CD4-positive, alpha-beta T cell treated with Interleukin-15 for 4 hours (primary cell): ENCODE measurements around the gene GLB1L3.
A peak's percentile ranks its signal among the peaks of the same experiment; 100 is the strongest.
"Not testable (repeated sequence)": the region's sequence is repeated elsewhere in the genome, so short reads cannot be mapped to it uniquely, and the experiment has no call there.

Experiments
- DNase-seq: peaks from one replicate; pipeline ENCODE4 v3.0.0-alpha.2; 2020; ENCODE audit warnings: low spot score

Gene GLB1L3

DNA sequence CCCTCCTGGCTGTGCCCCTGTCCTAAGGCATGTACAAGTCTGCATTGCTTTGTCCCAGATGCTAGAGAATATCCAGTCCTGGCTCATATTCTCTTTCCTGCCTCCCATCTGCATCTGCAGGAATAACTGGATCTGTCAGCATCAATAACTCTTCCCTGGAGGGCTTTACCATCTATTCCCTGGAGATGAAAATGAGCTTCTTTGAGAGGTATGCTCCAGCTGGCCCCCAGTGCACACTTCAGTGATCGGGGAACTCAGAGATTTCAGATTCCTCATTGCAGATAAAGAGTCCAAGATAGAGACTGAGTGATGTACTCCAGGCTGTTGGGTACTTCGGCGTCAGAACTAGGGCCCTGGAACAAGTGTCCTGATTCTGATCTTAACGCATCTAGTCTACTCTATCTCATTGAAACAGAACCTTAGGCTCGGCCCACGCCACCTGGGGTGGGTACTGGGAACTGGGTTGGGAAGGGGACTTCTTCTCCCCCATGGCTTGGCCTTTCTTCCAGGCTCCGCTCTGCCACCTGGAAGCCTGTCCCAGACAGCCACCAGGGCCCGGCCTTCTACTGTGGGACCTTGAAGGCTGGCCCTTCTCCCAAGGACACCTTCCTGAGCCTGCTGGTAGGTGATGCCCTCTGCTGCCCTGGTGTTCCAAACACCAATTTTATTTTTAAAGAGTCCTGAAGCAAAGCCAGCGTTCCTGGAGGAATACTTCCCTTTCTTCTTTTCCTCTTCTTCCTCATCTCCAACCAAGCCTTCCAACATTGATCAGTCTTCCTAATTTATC lies 37.8 kb downstream of the GLB1L3 start:
- no peak for DNase-seq

DNA sequence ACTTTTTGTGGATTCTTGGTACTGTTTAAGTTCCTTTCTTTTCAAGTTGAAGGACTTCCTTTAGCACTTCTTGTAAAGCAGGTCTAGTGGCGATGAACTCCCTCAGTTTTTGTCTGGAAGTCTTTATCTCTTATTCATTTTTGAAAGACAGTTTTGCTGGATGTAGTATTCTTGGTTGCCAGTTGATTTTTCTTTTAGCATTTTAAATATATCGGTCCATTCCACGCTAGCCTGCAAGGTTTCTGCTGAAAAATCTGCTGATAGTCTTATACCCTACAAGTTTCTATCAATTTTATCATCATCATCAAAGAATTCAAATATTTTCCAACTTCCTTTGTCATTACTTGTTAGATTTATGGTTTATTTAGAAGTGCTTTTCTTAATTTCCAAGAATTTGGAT lies 40.9 kb downstream of the GLB1L3 start:
- DNase-seq, result no peak

DNA sequence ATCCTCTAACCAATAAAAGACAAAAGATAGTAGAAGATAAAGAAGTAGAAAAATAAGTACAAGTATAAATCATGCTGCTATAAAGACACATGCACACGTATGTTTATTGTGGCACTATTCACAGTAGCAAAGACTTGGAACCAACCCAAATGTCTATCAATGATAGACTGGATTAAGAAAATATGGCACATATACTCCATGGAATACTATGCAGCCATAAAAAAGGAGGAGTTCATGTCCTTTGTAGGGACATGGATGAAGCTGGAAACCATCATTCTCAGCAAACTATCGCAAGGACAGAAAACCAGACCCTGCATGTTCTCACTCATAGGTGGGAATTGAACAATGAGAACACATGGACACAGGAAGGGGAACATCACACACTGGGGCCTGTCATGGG lies 45.2 kb downstream of the GLB1L3 start:
- not testable (repeated sequence) for DNase-seq

DNA sequence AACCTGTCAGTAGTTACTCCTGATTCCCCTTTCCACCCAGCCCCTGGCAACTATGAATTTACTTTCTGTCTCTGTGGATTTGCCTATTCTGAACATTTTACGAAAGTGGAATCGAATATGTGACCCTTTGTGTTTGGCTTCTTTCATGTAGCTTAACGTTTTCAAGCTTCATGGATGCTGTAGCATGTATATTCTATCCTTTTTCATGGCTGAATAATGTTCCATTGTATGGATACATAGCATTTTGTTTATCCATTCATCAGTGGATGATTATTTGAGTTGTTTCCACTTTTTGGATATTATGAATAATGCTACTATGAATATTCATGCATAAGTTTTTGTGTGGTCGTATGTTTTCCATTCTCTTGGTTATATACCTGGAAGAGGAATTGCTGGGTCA lies 46.4 kb downstream of the GLB1L3 start:
- DNase-seq, result no peak

DNA sequence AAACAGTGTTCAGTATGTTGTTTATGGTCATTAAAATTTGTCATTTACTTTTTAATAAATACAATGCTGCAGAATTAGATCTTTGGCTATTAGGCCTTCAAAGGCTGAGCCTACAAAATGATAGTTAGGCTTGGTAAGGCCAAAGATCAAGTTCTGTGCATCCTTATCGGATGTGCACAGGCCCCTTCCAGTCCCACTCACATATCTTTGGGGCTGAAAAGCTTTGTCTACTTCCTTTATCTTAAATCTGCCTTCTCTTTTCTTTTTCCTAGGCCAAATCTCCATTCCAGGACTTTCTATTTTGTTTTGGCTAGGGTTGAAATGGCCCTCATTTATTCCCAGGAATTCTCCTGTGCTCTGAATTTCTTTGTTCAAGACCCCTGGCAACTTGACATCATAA lies 52.3 kb downstream of the GLB1L3 start:
- no peak for DNase-seq

DNA sequence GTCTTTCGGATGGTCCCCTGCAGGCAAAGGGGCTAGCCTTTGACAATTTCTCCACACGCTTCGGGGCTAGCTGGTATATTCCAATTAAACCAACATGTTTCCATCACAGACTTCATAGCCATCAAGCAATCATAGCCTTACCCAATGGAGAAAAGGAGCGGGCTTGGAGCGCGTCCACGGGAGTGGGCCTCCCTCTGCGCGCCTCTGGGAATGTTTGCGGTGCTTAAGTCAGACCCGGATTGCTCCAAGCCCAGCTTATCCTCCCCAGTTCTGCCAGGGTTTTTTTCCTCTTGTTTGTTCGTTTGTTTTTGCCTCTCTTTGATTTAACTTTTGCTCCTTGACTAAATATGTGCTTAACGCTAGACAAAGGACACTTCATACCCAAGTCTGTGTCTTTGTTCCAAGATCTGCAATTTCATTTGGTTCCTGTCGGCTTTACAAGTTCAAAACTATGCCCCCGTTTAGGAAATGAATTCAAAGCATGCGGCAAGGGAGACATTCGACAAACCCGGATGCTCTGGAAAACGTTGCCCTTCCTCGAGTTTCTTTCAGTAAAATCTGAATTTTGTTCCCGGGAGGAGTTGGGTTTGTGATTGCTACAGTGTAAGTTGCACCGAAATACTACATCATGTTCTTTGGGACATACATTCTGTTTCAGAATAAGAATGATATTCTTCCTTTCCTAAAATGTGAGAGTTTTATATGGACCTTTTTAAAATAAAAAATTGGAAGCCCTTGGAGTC lies 54.6 kb downstream of the GLB1L3 start:
- no peak for DNase-seq

DNA sequence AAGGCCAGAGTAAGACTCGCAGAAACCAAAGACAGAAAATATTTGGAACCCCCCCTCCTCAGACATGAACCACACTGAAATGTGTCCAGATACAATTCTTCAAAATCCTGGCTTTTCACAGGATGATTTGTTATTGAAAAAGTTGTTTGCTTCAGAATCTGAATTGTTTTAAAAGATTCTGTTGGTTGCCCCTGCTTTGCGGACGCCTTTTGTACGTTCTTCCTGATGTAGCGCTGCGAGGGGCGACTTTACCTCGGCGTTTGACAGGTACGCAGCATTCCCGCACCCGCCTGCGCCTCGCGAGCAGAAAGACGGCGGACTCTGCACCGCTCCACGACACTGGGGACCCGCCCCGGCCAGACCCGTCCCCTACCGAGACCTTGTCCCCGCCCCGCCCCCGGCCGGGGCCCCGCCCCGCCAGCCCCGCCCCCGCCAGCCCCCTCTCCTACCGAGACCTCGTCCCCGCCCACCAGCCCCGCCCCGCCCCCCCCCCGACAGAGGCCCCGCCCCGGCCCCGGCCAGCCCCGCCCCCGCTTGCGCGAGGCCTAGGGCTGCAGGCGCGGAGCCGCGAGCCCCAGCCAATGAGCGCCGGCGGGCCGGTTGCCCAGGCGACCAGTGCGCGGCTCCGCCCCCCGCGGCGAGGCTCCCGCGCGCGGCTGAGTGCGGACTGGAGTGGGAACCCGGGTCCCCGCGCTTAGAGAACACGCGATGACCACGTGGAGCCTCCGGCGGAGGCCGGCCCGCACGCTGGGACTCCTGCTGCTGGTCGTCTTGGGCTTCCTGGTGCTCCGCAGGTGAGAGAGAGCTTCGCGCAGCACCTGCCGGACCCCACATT lies 55.4 kb downstream of the GLB1L3 start, which contains the start of gene GLB1L2:
Gene GLB1L2 (plus strand): TSS at position 635 of the 835 bp plus-strand sequence. CDS start 74 bp downstream, at position 709.
- DNase-seq, result peak; percentile 85

DNA sequence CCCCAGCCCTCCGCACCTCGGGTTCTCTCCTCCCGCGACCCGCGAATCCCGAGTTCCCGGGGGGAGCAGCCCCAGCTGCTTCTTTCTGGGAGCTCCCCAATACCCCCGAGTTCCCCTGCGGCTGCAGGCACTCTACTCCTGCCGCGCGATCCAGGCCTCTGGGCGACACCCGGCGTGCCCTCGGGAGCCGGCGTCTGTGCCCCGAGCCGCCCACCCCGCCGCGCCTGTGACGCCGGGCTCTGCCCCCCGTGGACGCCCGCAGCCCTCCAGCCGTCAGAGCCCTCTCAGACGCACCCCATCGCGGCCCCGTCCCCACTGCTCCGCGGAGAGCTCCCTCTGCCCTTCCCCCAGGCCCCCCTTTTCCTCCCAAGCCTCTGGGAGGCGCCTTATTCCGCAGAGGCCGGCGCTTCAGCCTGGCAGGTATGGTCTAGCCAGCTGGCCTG lies 56.0 kb downstream of the GLB1L3 start:
- DNase-seq, result no peak

DNA sequence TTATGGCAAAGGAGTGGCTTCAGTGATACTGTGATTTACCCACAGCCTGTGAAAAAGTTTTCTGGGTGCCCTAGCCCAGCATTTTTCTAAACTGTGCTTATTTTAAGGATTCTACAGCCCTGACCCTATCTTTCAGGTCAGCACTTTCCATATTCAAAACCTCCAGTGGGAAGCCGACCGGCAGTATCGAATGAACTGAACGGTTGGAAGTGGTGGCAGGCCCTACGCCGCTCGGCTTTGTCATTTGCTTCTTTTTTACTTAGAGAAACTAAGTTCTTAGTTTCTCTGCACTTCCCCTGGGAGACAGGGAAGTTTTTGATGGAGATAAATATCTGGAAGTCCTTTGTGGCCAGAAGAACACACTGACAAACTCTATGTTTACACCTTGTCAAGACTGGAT lies 56.6 kb downstream of the GLB1L3 start:
- no peak for DNase-seq

DNA sequence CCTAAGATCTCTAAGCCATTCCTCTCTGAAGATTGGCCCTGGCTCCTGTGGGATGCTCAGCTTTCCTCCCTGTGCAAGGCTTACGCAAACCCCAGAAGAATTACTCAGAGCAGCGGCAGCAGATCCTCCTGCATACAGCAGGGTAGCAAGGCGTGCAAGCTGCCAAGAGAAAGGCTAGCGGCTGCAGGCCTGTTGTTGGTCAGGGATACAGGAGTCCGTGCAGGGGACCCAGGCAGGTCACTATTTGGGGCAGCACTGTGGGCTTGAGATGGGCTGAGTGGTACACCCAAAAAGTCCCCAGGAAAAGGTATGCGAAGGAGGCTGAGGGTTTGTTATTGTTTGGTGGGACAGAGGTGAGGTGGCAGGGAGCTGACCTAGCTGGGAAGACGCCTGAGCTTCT lies 57.1 kb downstream of the GLB1L3 start:
- no peak for DNase-seq

DNA sequence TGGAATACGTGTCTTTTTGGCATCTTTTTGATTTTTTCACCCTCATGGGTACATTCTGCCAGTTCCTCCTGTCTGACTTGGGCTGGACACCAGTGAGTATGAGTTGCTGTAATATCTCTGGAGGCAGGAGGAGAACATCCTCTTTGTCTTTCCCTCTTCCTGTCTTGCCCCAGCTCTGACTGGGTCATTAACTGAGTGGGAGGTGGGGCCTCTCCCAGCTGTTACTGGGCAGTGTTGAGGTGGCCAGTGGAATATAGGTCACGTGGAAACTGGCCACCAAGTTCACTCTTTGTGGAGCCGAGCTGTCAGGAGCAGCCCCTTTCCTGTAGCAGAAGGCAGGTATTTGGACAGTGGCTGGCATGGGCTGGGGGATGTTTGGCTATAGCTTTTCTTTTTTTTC lies 57.8 kb downstream of the GLB1L3 start:
- DNase-seq, result no peak

DNA sequence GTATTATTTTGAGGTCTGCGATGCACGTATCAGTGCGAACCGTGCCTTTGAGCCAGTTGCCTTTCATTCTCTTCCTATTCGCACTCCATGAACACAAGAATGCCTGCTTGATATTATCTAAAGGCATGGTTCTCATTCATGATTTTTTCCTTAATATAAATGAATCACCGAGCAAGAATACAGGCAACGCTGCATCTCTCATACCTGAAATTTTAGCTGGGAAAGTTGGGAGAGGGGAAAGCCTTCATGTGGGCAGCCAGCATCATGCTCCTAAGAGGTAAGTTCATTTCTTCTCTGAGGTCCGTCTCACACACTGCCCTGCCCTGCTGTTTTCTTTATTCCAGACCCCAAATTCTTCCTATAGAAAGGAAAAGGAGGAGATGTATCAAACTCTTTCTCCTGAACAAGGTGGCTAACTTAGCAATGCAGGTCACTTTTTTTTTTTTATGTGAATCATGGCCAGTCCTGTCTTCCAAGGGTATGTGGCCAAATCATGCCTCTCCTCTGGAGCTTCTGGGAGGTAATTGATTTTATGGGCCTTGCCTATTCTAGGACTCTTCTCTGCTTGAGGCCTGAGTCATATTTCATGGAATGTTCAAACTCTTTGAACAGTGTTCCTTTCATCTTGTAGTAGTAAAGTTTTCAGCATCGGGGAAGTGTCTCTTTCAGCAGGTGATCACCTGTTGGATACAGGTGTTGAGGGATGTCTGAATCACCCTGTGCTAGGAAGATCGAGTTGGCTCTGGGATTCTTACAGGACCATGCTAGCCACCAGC lies 58.8 kb downstream of the GLB1L3 start:
- DNase-seq, result no peak

DNA sequence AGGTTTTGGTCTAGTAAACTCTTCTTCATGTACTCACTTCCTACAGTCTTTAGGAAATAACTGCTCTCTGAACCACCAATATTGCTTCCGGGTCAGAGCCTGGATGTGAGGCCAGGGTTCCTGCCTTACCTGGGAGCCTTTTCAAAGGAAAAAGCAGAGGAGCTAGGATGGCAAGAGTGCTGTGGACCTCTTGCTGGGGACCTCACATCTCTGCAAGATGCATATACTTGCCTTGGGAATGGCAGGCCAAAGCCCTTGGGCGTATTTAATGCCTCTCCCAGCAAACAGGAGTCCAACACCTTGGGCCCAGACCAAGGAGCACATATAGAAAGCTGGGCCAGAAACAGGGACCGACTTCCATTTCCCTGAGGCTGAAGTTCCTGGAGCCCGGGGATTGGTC lies 60.9 kb downstream of the GLB1L3 start:
- DNase-seq, result no peak

DNA sequence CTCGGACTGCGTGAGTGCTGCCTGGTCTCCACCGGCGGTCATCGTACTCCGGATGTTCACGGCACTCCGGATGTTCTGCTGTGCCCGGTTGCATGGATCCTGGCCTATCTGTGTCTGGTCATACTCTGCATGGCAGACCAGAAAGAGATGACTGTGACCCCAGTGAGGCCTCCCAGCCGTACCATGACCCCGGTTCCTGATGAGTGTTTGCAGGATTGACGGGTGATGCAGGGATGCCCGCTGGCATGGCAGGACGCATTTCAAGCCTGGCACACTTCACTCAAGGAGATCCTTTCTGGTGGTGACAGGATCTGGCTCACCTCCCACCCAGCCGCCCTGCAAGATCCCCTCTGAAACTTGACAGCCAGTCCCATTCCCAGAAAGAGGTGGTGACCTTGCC lies 61.9 kb downstream of the GLB1L3 start:
- DNase-seq, result no peak

DNA sequence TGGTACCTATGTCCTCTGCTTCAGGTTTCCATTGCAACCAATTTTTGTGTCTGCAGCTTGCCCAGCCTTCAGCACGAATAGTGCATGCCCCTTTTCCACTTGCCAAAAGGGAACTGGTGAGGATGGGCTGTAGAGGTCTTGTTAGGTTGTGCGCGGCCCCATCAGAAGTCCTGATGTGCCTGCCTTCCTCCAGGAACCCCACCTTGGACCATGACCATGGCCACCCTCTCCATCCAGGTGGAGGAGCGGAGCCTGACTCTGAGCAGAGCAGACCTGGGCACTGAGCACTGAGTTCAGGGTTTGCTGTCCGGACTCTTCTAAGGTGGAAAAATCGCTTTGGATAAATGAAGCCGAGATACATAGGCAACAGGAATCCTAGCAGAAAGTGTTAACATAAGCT lies 62.5 kb downstream of the GLB1L3 start:
- DNase-seq, result no peak

DNA sequence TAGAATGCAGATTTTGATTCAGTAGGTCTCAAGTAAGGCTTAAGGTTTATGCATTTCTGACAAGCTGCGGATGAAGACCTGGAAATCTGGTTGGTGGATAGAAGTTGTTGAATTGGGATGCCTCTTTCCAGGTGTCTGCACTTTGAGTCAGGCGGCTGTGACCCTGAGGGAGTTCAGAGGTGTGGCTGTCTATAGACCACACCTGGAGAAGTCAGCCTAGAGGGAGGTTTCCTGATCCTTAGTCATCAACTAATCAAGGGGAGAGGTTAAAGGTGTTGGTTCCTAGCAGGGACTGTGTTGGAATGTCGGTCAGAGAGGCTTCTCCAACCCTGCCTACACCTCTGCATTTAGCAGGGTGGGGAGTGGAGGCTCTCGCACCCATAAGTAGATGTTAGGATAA lies 63.6 kb downstream of the GLB1L3 start:
- no peak for DNase-seq

DNA sequence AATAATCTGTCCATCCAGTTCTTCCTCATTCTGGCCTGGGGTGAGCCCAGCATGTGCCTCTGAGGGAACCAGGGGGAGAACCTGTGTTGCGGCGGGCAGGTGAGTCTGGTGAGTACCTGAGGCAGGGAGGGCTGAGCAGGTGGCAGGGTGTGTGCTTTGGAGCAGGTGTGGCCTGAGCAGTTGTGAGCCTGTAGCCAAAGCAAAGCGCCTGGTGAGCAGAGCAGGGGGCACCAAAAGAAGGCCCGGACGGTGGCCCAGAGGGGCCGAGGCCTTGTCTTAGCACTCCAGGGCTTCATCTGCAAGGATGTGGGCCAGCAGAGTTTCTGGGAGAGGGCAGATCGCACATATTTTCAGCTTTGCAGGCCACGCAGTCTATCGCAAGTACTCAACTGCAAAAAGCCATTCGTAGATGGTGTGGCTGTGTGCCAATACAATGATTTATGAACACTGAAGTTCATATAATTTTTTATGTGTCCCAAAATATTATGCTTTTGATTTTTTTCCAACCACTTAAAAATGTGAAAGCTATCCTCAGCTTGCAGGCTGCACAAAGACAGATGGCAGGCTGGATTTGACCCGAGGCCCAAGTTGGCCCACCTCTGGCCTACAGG lies 64.3 kb downstream of the GLB1L3 start:
- no peak for DNase-seq

DNA sequence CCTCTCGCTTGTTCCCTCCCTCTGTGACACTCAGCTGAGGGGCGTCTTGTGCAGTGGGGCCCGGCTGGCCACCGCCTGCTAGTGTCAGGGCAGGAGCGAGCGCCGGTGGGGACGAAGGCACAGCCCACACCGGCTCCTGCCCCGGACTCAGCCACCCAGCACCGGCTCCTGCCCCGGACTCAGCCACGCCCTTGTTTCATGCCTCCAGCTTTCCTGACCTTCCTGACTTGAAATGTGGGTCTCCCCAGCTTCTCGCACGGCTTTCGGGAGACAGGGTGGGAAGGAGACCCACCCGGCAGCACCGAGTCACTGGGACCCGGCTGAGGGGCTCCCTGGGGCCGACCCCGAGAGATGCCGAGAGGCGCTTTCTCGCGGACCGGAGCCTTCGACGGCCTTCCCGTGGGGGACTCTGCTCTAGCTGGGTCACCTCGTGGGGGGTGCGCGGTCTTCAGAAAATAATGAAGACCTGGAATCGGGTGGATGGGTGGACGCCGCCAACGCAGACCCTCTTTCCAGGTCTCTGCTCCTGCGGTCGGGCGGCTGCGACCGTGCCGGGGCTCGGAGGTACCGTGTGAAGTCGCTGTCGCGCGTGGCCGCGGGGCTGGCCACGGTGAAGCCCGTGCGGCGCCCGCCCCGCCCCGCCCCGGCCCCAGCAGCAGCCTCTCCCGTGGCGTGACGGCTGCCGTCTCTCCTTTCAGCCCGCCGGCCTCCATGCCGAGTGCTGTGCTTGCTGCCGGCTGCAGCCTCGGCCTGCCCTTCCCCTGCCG lies 65.8 kb downstream of the GLB1L3 start:
- no peak for DNase-seq

DNA sequence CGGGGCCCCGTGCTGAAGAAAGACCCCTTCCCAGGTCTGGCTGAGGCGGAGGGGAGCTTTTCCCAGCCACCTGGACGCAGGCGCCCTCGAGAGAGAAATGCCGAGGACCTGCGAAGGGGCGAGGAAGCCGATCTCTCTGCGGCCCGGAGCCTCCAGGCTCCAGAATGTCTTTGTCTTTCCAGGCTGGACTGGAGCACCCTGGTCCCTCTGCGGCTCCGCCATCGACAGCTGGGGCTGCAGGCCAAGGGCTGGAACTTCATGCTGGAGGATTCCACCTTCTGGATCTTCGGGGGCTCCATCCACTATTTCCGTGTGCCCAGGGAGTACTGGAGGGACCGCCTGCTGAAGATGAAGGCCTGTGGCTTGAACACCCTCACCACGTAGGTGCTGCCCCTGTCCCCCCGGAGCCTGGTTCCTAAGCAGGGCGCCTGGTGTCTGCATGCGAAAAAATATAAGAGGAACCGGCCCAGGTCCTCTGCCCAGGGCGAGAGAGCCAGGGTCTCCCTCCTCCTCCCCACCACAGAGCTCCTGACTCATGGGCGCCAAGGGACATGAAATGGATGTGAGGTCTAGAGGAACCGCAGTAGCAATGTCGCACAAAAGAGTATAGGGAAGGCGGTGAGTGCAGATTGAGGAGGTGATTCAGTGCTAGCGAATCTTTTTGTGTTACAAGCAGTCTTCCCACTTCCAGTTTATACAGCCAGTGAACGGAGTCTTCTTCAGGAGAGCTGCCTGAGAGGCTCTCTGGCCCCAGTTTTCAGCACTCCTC lies 66.6 kb downstream of the GLB1L3 start:
- no peak for DNase-seq

DNA sequence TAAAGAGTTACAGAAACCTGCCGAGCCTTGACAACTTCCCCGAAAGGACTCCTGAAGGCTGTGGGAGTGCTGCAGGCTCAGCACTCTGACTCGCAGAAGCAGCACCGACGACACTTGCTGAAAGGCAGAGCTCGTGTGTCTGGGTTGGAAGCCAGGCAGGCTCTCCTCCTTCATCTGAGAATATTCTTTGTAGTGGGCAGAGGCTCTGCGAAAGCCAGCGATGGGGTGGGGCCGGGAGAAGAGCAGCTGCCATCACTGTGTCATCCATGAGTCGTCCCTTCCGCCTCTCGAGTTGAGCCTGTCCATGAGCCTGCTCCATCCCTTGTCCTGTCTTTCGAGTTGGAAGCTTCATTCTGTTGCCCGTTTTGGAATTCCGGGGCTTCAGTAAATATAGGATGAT lies 67.5 kb downstream of the GLB1L3 start:
- no peak for DNase-seq
